Liver (tissue), 9 donors: ENCODE data around the gene KLF11. TPM values are rescaled to one million over a fixed set of nuclear protein-coding genes. Genes with fewer than 3 reads are reported as not detected.

Experiments
- DNase-seq: peaks from one replicate; pipeline ENCODE4 v3.0.0-alpha.2; 2017; ENCODE audit warnings: low spot score
- H3K27ac ChIP-seq, 2 donors: one replicate each; pipeline ENCODE4 v1.7.0; 2013; ENCODE audit warnings: inconsistent platforms in 2 of 2, low read length in 2 of 2, control low read depth in 1 of 2, low read depth in 1 of 2, mild to moderate bottlenecking in 1 of 2
- H3K27me3 ChIP-seq, 4 donors: one replicate each; pipeline versions ENCODE4 v1.6.1 to v1.7.0; 2013; ENCODE audit warnings: low read length in 3 of 4, inconsistent platforms in 1 of 4, mild to moderate bottlenecking in 1 of 4, moderate library complexity in 1 of 4; ENCODE audit not compliant: control insufficient read depth in 4 of 4, insufficient read depth in 4 of 4
- H3K36me3 ChIP-seq, 4 donors: one replicate each; pipeline versions ENCODE4 v1.6.1 to v1.7.0; 2013; ENCODE audit warnings: low read length in 3 of 4, mild to moderate bottlenecking in 3 of 4, low read depth in 1 of 4, moderate library complexity in 1 of 4; ENCODE audit not compliant: control insufficient read depth in 4 of 4, insufficient read depth in 3 of 4
- H3K4me1 ChIP-seq, 4 donors: one replicate each; pipeline versions ENCODE4 v1.6.1 to v1.7.0; 2013; ENCODE audit warnings: low read length in 3 of 4, mild to moderate bottlenecking in 3 of 4, moderate library complexity in 1 of 4; ENCODE audit not compliant: control insufficient read depth in 4 of 4, insufficient read depth in 4 of 4
- H3K4me3 ChIP-seq, 3 donors: one replicate each; pipeline versions ENCODE4 v1.6.1 to v1.7.0; 2013; ENCODE audit warnings: low read length in 3 of 3, control low read depth in 1 of 3, low read depth in 1 of 3, mild to moderate bottlenecking in 1 of 3
- H3K9ac ChIP-seq, 2 donors: one replicate each; pipeline ENCODE4 v1.7.0; 2013; ENCODE audit warnings: low read length in 2 of 2, mild to moderate bottlenecking in 2 of 2, moderate library complexity in 2 of 2, control low read depth in 1 of 2, low read depth in 1 of 2
- H3K9me3 ChIP-seq, 4 donors: one replicate each; pipeline versions ENCODE4 v1.6.1 to v1.7.0; 2013; ENCODE audit warnings: low read length in 3 of 4; ENCODE audit not compliant: control insufficient read depth in 4 of 4
- EGR1 ChIP-seq, 2 donors: IDR thresholded peaks; 2 replicates each; pipeline ENCODE4 v1.6.1; 2016 to 2018; ENCODE audit warnings: antibody characterized with exemption in 2 of 2, low read depth in 2 of 2
- FOXA1 ChIP-seq: IDR thresholded peaks from 2 replicates; pipeline ENCODE4 v1.6.1; 2016; ENCODE audit warnings: antibody characterized with exemption
- FOXA2 ChIP-seq: IDR thresholded peaks from 2 replicates; pipeline ENCODE4 v1.6.1; 2016; ENCODE audit warnings: antibody characterized with exemption
- HNF4A ChIP-seq, 2 donors: conservative IDR thresholded peaks; 2 replicates each; pipeline ENCODE4 v1.6.1; 2016; ENCODE audit warnings: antibody characterized with exemption in 2 of 2, mild to moderate bottlenecking in 2 of 2
- HNF4G ChIP-seq: IDR thresholded peaks from 2 replicates; pipeline ENCODE4 v1.6.1; 2016; ENCODE audit warnings: antibody characterized with exemption
- JUND ChIP-seq, 2 donors: IDR thresholded peaks; 2 replicates each; pipeline ENCODE4 v1.6.1; 2016; ENCODE audit warnings: antibody characterized with exemption in 2 of 2
- RAD21 ChIP-seq, 2 donors: IDR thresholded peaks; 2 replicates each; pipeline ENCODE4 v1.6.1; 2016; ENCODE audit warnings: antibody characterized with exemption in 2 of 2, mild to moderate bottlenecking in 2 of 2
- RXRA ChIP-seq, 2 donors: IDR thresholded peaks; 2 replicates each; pipeline ENCODE4 v1.6.1; 2017 to 2018; ENCODE audit warnings: antibody characterized with exemption in 2 of 2, mild to moderate bottlenecking in 1 of 2
- YY1 ChIP-seq: IDR thresholded peaks from 2 replicates; pipeline ENCODE4 v1.6.1; 2016; ENCODE audit warnings: antibody characterized with exemption, mild to moderate bottlenecking
- WGBS: extraction: QIAGEN DNeasy Blood & Tissue Kit; methylation state at CpG from one replicate; pipeline ENCODE4 v1.1.7; 2013; 5-methylcytosine and 5-hydroxymethylcytosine counted together
- polyA plus RNA-seq, 2 donors: library from polyadenylated mRNA; stranded (reverse) in 1 of 2; unstranded in 1 of 2; fragments of 200-250 nt in 1 of 2; fragments of >200 nt in 1 of 2; fragmentation: Nextera tagmentation in 1 of 2; extraction: Ambion mirVana in 1 of 2; gene quantifications; one replicate each; pipeline versions ENCODE4 v1.2.1 to v1.2.3, GENCODE V29; 2013 to 2015
- total RNA-seq, 2 donors: library from RNA; depleted of rRNA; stranded (reverse); fragments of >200 nt; gene quantifications; one replicate each; pipeline ENCODE4 v1.2.3, GENCODE V29; 2014
- TF ChIP-seq, protein P1 (sequence below): IDR thresholded peaks from 2 replicates; pipeline ENCODE4 v1.6.1; 2016; ENCODE audit warnings: antibody characterized with exemption
- TF ChIP-seq, protein P2 (sequence below): IDR thresholded peaks from 2 replicates; pipeline ENCODE4 v1.6.1; 2016; ENCODE audit warnings: antibody characterized with exemption
- TF ChIP-seq, protein P3 (sequence below): IDR thresholded peaks from 2 replicates; pipeline ENCODE4 v1.6.1; 2016; ENCODE audit warnings: antibody characterized with exemption
- TF ChIP-seq, protein P4 (sequence below): fragments of 150-350 bp; IDR thresholded peaks from 2 replicates; pipeline ENCODE4 v1.5.1; 2017; ENCODE audit warnings: improper control_type of control experiment, low read depth, low read length; ENCODE audit not compliant: missing input control
- donor health status: healthy.
- donor health status: healthy.
- donor health status: healthy.
- donor health status: healthy.
- donor health status: healthy.

Gene KLF11
- total and polyA plus RNA-seq, 4 donors, result 10.5 to 43.0 (median 14.5) TPM

DNA sequence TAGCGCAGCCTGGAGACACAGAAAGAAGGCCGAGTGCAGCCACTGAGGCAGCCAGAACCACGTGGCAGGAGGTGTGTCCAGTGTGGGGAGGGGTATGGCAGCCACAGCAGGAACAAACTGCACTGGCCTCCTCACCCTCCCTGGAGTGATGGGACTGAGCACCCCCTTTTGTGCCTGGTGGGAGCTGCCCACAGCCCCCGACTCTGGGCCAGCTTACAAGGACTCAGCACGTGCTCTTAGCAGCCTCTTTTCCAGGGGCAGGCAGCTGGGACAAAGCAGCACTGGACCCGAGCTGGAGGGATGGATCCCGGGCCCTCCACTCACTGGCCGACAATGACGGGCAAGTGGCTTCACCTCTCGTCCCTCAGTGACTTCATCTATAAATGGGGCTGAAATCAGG, 5.2 kb upstream of the KLF11 start:
- TF ChIP-seq JUND (IDR thresholded peaks at IDR 0.05), result no peak
- TF ChIP-seq FOXA2, result no peak
- no peak for TF ChIP-seq EGR1 (IDR thresholded peaks at IDR 0.05; ENCODE audit: low read depth in 2 of 2)
- TF ChIP-seq, protein P1, sequence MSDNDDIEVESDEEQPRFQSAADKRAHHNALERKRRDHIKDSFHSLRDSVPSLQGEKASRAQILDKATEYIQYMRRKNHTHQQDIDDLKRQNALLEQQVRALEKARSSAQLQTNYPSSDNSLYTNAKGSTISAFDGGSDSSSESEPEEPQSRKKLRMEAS, result no peak
- TF ChIP-seq HNF4G, result no peak
- TF ChIP-seq, protein P2, sequence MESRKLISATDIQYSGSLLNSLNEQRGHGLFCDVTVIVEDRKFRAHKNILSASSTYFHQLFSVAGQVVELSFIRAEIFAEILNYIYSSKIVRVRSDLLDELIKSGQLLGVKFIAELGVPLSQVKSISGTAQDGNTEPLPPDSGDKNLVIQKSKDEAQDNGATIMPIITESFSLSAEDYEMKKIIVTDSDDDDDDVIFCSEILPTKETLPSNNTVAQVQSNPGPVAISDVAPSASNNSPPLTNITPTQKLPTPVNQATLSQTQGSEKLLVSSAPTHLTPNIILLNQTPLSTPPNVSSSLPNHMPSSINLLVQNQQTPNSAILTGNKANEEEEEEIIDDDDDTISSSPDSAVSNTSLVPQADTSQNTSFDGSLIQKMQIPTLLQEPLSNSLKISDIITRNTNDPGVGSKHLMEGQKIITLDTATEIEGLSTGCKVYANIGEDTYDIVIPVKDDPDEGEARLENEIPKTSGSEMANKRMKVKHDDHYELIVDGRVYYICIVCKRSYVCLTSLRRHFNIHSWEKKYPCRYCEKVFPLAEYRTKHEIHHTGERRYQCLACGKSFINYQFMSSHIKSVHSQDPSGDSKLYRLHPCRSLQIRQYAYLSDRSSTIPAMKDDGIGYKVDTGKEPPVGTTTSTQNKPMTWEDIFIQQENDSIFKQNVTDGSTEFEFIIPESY, result no peak
- TF ChIP-seq FOXA1, result no peak
- TF ChIP-seq, protein P3, sequence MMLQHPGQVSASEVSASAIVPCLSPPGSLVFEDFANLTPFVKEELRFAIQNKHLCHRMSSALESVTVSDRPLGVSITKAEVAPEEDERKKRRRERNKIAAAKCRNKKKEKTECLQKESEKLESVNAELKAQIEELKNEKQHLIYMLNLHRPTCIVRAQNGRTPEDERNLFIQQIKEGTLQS, result no peak
- no peak for TF ChIP-seq RXRA (IDR thresholded peaks at IDR 0.05)
- no peak for TF ChIP-seq HNF4A (conservative IDR thresholded peaks at IDR 0.05)
- TF ChIP-seq YY1, result no peak
- no peak for DNase-seq
- H3K4me1 ChIP-seq, result peaks cover 20 to 57% (median 39%) of the 10 kb centered on the region in 4 donors

DNA sequence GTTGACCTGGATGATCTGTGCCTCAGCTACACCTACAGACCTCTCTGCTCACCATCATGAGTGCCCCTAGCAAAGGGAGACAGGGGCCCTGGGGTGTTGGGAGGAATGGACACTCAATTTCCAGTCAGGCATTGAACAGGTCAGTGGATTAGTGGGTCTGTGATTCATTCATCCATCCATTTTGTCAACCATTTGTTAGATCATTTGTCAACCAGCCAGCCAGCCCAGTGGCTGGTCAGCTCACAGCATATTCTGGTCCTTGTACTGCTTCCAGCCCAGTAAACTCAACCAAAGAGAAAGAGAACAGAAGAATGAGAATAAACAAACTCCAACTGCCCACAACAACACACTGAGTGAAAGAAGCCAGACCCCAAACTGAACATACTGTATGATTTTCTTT, 4.6 kb upstream of the KLF11 start:
- DNase-seq, result no peak
- Histone ChIP-seq H3K27ac (no peak overlapping the region), H3K9ac (no peak overlapping the region), H3K27me3 (no peaks in the 10 kb centered on the region), H3K4me1 (peaks cover 20 to 57% (median 39%) of the 10 kb centered on the region in 4 donors), H3K4me3 (no peak overlapping the region), H3K36me3 (no peaks in the 10 kb centered on the region), H3K9me3 (no peaks in the 10 kb centered on the region)
- TF ChIP-seq HNF4A (conservative IDR thresholded peaks at IDR 0.05) (no peak), FOXA1 (no peak), RXRA (IDR thresholded peaks at IDR 0.05) (no peak), EGR1 (IDR thresholded peaks at IDR 0.05; ENCODE audit: low read depth in 2 of 2) (no peak), RAD21 (IDR thresholded peaks at IDR 0.05) (no peak), FOXA2 (no peak)
- TF ChIP-seq, protein P2, result no peak
- TF ChIP-seq, protein P4, sequence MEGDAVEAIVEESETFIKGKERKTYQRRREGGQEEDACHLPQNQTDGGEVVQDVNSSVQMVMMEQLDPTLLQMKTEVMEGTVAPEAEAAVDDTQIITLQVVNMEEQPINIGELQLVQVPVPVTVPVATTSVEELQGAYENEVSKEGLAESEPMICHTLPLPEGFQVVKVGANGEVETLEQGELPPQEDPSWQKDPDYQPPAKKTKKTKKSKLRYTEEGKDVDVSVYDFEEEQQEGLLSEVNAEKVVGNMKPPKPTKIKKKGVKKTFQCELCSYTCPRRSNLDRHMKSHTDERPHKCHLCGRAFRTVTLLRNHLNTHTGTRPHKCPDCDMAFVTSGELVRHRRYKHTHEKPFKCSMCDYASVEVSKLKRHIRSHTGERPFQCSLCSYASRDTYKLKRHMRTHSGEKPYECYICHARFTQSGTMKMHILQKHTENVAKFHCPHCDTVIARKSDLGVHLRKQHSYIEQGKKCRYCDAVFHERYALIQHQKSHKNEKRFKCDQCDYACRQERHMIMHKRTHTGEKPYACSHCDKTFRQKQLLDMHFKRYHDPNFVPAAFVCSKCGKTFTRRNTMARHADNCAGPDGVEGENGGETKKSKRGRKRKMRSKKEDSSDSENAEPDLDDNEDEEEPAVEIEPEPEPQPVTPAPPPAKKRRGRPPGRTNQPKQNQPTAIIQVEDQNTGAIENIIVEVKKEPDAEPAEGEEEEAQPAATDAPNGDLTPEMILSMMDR, result no peak
- TF ChIP-seq, protein P1, result no peak
- TF ChIP-seq, protein P3, result no peak

More for the DNA sequence above, 5.2 kb upstream of the KLF11 start:
- no peak overlapping the region for H3K4me3 ChIP-seq
- H3K36me3 ChIP-seq, result no peaks in the 10 kb centered on the region
- H3K9me3 ChIP-seq, result no peaks in the 10 kb centered on the region
- WGBS, result 90% methylated on average over 10 of the region's 10 CpGs
- no peaks in the 10 kb centered on the region for H3K27me3 ChIP-seq
- no peak overlapping the region for H3K27ac ChIP-seq
- no peak overlapping the region for H3K9ac ChIP-seq
